Spleen (tissue), 11 donors: ENCODE data around the gene PLXNC1. TPM values are rescaled to one million over a fixed set of nuclear protein-coding genes. Genes with fewer than 3 reads are reported as not detected.

Experiments
- DNase-seq: peaks from one replicate; pipeline ENCODE4 v3.0.0-alpha.2; 2020
- H3K27ac ChIP-seq, 8 donors: fragments of 200-600 bp; sonication (generic) in 7 of 8; 1 replicate in 4 of 8; 2 replicates in 4 of 8; pipeline versions ENCODE4 v1.5.0 to v1.8.0; 2016 to 2021; ENCODE audit warnings: inconsistent platforms in 4 of 8, mild to moderate bottlenecking in 4 of 8, moderate library complexity in 1 of 8
- H3K27me3 ChIP-seq, 7 donors: fragments of 200-600 bp; sonication (generic) in 6 of 7; replicated peaks in 1 of 7; 1 replicate in 4 of 7; 2 replicates in 3 of 7; pipeline versions ENCODE4 v1.5.0 to v1.8.0; 2016 to 2021; ENCODE audit warnings: inconsistent platforms in 3 of 7, mild to moderate bottlenecking in 1 of 7
- H3K36me3 ChIP-seq, 6 donors: fragments of 200-600 bp; sonication (generic) in 5 of 6; 1 replicate in 4 of 6; 2 replicates in 2 of 6; pipeline versions ENCODE4 v1.5.0 to v1.8.0; 2016 to 2021; ENCODE audit warnings: inconsistent platforms in 2 of 6
- H3K4me1 ChIP-seq, 6 donors: fragments of 200-600 bp; sonication (generic) in 5 of 6; 1 replicate in 3 of 6; 2 replicates in 3 of 6; pipeline versions ENCODE4 v1.5.0 to v1.8.0; 2016 to 2021; ENCODE audit warnings: inconsistent platforms in 3 of 6
- H3K4me3 ChIP-seq, 8 donors: fragments of 200-600 bp; sonication (generic) in 7 of 8; 1 replicate in 4 of 8; 2 replicates in 4 of 8; pipeline versions ENCODE4 v1.5.0 to v1.8.0; 2016 to 2021; ENCODE audit warnings: inconsistent platforms in 4 of 8, mild to moderate bottlenecking in 4 of 8, moderate library complexity in 2 of 8
- H3K9me3 ChIP-seq, 8 donors: fragments of 200-600 bp; sonication (generic) in 7 of 8; 1 replicate in 4 of 8; 2 replicates in 4 of 8; pipeline versions ENCODE4 v1.5.0 to v1.8.0; 2016 to 2021; ENCODE audit warnings: inconsistent platforms in 4 of 8
- POLR2A ChIP-seq, 3 donors: fragments of 450-650 bp; IDR thresholded peaks; one replicate each; pipeline ENCODE4 v1.5.1; 2017; ENCODE audit warnings: antibody characterized with exemption in 3 of 3, mild to moderate bottlenecking in 1 of 3
- POLR2AphosphoS5 ChIP-seq, 3 donors: sonication (generic); formaldehyde crosslinking; IDR thresholded peaks; one replicate each; pipeline ENCODE4 v1.5.1; 2017; ENCODE audit warnings: antibody characterized with exemption in 3 of 3
- WGBS, 5 donors: extraction: QIAGEN DNeasy Blood & Tissue Kit in 3 of 5; methylation state at CpG; one replicate each; pipeline versions ENCODE4 v1.1.5 to v1.1.7; 2013 to 2018; 5-methylcytosine and 5-hydroxymethylcytosine counted together
- intact Hi-C: fragments of 100-400 bp; cut with DNase I; formaldehyde crosslinking; loops from one replicate; pipeline ENCODE4 v1.15.0; 2023; ENCODE audit warnings: low total_unique reads
- polyA plus RNA-seq, 3 donors: library from polyadenylated mRNA; stranded (reverse); fragments of 200-250 nt; gene quantifications; one replicate each; pipeline ENCODE4 v1.2.1, GENCODE V29; 2013
- total RNA-seq, 7 donors: library from RNA; depleted of rRNA in 3 of 7; stranded (reverse); fragments of >200 nt in 3 of 7; fragmentation: NEBNext Ultra II Directional in 4 of 7; extraction: Animal tissue kit (Norgen Biotek cat#: 25700) in 4 of 7; gene quantifications; one replicate each; pipeline versions ENCODE4 v1.1.0 to v1.2.1, GENCODE V29; 2016 to 2021
- TF ChIP-seq, protein P1 (sequence below), 11 experiments: fragments of 200-600 bp in 7 of 11; fragments of 450-650 bp in 4 of 11; sonication (generic) in 4 of 11; IDR thresholded peaks in 8 of 11; conservative IDR thresholded peaks in 3 of 11; 1 replicate in 7 of 11; 2 replicates in 4 of 11; pipeline versions ENCODE4 v1.4.0 to v1.8.0; 2016 to 2021; ENCODE audit warnings: antibody characterized with exemption in 11 of 11, inconsistent platforms in 4 of 11, mild to moderate bottlenecking in 1 of 11
- donor health status: healthy with polysubstance abuse.
- donor health status: DM: no; HTN: no; CAD: no; lungs with moderate emphysema.
- donor health status: DM: no; HTN: no; CAD: no.
- donor health status: Bipolar disorder and iron deficiency.
- donor health status: healthy.
- donor health status: DM: no; HTN: no; CAD: no.
- donor health status: DM: yes; HTN: yes; CAD: no.

PLXNC1 gene
- total and polyA plus RNA-seq, 10 donors, result 6.8 to 138 (median 69.7) TPM

DNA sequence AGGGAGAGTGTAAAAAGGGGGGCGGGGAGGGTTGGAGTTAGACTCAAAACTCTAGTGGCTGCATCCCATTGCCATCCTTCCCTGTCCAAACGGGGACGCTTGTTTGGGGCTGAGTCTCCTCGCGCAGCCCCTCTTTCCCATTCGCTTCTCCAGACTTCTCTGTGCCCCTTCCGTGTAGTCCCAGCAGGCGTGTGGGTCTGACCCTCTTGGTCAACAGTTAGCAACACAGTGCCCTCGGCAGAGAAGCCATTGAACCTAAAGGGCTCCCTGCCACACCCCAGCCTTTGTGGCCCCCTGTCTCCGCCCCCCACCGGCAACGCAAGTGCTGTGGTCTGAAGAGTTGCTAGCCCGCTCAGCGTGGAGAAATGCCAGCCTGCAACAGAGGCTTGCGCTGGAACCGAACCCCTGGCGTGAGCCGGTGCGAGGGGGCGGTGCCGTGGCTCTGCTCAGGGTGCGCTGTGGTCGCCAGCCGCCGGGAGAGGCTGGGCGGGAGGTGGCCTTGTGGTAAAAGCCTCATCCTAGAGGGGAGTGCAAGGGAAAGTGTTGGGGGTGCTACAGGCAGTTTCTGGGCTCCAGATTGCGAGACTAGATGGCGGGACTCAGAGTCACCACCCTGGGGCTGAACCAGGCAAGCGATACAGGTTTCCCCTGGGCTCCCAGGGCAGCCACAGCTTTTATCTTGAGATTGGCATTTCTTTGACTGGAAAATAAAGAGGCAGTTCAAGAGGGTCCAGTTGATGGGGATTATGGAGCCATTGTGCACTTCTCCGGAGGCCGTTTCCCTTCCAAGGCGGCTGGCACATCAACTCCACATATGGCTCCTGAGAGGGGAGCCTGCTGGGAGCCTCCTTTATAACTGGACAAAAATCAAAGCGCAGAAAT, 2.1 kb downstream of the PLXNC1 start:
- DNase-seq, result peak; percentile 91
- Histone ChIP-seq H3K4me3 (peak overlapping the region; percentile 69 to 90 (median 80)), H3K4me1 (peaks cover 13 to 95% (median 47%) of the 10 kb centered on the region in 6 donors), H3K27ac (peak overlapping the region in 7 of 8 donors; percentile 84 to 96 (median 93)), H3K36me3 (peaks cover 0 to 9% (median 0%) of the 10 kb centered on the region in 6 donors), H3K27me3 (peaks cover 0 to 32% (median 4%) of the 10 kb centered on the region in 7 donors), H3K9me3 (no peaks in the 10 kb centered on the region)
- TF ChIP-seq POLR2AphosphoS5 (IDR thresholded peaks at IDR 0.05), result peak in 2 of 3 donors; percentile 49 to 76
- TF ChIP-seq POLR2A (IDR thresholded peaks at IDR 0.05), result no peak
- 8 to 25% (median 9%) methylated on average over 11 to 33 of the region's 33 CpGs for WGBS, 5 donors
- intact Hi-C loops, result no loop called here

DNA sequence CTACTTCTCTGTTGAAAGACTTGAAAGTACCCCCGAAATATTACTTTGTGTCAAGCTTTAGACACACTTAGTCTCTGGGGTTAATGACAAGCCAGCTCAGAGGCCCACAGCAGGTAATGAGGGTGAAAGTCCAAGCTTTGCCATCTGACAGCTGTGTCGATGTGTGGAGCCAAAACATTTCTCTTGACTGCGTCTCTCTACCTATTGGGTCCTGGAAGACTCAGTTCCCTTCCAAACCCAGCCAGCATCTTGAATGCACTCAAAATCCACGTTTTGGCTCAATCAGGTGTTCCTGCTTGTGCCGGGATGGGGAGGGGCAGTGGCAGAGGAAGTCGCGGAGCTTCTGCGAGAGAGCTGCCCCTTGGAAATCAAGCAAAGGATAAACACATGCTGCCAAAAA, 3.2 kb downstream of the PLXNC1 start:
- Histone ChIP-seq H3K4me1 (peaks cover 8 to 93% (median 47%) of the 10 kb centered on the region in 6 donors), H3K36me3 (peaks cover 0 to 9% (median 0%) of the 10 kb centered on the region in 6 donors), H3K9me3 (no peaks in the 10 kb centered on the region), H3K27ac (peak overlapping the region in 4 of 8 donors; percentile 93 to 96 (median 93)), H3K27me3 (peaks cover 0 to 32% (median 4%) of the 10 kb centered on the region in 7 donors), H3K4me3 (peak overlapping the region in 6 of 8 donors; percentile 1 to 90 (median 82))
- intact Hi-C loops, result no loop called here
- WGBS, 5 donors, result 43 to 52% (median 46%) methylated on average over 8 of the region's 8 CpGs
- no peak for DNase-seq
- TF ChIP-seq POLR2A (IDR thresholded peaks at IDR 0.05), result no peak
- no peak for TF ChIP-seq POLR2AphosphoS5 (IDR thresholded peaks at IDR 0.05)
- TF ChIP-seq, protein P1, sequence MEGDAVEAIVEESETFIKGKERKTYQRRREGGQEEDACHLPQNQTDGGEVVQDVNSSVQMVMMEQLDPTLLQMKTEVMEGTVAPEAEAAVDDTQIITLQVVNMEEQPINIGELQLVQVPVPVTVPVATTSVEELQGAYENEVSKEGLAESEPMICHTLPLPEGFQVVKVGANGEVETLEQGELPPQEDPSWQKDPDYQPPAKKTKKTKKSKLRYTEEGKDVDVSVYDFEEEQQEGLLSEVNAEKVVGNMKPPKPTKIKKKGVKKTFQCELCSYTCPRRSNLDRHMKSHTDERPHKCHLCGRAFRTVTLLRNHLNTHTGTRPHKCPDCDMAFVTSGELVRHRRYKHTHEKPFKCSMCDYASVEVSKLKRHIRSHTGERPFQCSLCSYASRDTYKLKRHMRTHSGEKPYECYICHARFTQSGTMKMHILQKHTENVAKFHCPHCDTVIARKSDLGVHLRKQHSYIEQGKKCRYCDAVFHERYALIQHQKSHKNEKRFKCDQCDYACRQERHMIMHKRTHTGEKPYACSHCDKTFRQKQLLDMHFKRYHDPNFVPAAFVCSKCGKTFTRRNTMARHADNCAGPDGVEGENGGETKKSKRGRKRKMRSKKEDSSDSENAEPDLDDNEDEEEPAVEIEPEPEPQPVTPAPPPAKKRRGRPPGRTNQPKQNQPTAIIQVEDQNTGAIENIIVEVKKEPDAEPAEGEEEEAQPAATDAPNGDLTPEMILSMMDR (IDR thresholded peaks at IDR 0.05 in 8 of 11, conservative IDR thresholded peaks at IDR 0.05 in 3 of 11), result no peak

DNA sequence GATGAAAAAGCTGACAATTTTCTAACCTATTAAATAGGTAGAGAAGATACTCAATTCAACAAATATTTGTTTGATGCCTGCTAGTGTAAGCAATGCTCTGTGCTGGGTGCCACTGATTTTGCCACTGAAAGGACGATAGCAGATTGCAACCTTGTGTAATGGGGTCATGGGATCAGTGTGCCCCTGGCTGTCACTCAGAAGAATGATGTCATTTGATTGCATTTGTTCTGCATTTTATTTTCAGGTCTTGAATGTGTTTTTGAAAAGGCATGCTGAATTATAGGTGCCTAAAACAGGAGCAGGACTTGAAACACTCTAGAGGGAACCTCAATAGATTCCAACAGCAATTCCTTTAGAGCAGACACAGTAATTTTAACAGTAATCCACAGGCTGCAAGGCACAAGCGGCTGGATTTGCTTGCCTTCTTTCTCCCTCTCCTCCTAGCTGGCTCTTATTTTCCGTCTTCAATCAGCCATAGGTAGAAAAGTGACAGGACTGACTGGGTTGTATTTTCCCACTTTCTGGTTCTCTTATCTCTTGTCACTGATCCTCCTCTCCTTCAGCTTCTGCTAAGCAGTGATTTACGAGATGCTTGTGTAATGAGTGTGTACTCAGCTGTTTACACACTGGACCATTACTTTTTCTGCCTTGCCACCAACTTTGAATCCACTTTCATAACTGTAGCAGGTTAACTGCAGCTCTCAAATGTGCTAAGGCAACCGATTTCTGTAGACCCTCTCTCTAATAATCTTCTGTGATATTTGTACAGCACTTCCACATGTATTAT, 4.1 kb downstream of the PLXNC1 start:
- no peak for DNase-seq
- peak overlapping the region in 3 of 8 donors; percentile 80 to 90 (median 87) for H3K4me3 ChIP-seq
- H3K27ac ChIP-seq, result peak overlapping the region in 6 of 8 donors; percentile 10 to 96 (median 59)
- no peaks in the 10 kb centered on the region for H3K9me3 ChIP-seq
- peak in 1 of 3 donors; percentile 36 for TF ChIP-seq POLR2AphosphoS5 (IDR thresholded peaks at IDR 0.05)
- TF ChIP-seq POLR2A (IDR thresholded peaks at IDR 0.05), result no peak
- H3K4me1 ChIP-seq, result peaks cover 7 to 93% (median 50%) of the 10 kb centered on the region in 6 donors
- WGBS, 5 donors, result 63 to 75% (median 66%) methylated on average over 5 of the region's 5 CpGs
- peaks cover 0 to 31% (median 4%) of the 10 kb centered on the region in 7 donors for H3K27me3 ChIP-seq
- peaks cover 0 to 9% (median 0%) of the 10 kb centered on the region in 6 donors for H3K36me3 ChIP-seq
- intact Hi-C loops, result no loop called here

DNA sequence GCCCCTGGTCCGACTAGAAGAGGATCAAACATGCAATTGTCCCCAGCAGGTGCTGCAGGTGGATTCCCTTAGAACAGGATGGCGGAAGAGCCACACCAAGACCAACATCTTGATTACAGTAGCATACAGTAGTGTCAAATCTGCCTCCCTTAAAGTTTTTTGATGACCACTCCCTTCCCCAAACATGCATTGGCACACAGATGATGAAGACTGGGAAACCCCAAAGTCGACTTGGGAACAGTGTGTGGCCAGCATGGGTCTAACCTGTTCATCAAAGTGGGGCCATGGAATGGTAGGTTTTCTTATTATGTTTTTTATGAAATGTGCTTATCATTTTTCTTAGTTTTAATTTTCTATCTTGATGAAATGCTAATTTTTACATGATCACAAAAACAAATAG, 8.8 kb downstream of the PLXNC1 start:
- 78 to 95% (median 84%) methylated on average over 3 of the region's 3 CpGs for WGBS, 5 donors

More for the DNA sequence above, 8.8 kb downstream of the PLXNC1 start:
- H3K4me1 ChIP-seq, result peaks cover 12 to 81% (median 29%) of the 10 kb centered on the region in 6 donors
- no peak for DNase-seq
- intact Hi-C loops, result no loop called here
- H3K9me3 ChIP-seq, result no peaks in the 10 kb centered on the region
- no peaks in the 10 kb centered on the region for H3K27me3 ChIP-seq
- TF ChIP-seq, protein P1 (IDR thresholded peaks at IDR 0.05 in 8 of 11, conservative IDR thresholded peaks at IDR 0.05 in 3 of 11), result no peak
- TF ChIP-seq POLR2A (IDR thresholded peaks at IDR 0.05) (no peak), POLR2AphosphoS5 (IDR thresholded peaks at IDR 0.05) (no peak)
- peak overlapping the region in 4 of 8 donors; percentile 64 to 81 (median 69) for H3K27ac ChIP-seq
- H3K4me3 ChIP-seq, result no peak overlapping the region
- H3K36me3 ChIP-seq, result peaks cover 0 to 15% (median 0%) of the 10 kb centered on the region in 6 donors
